MM.1S (cell line): ENCODE results near the gene GABRB3.

Source experiments
- DNase-seq: peaks from one replicate; pipeline ENCODE4 v3.0.0-alpha.2; 2015
- H2AFZ ChIP-seq: fragments of 300-600 bp; sonication (generic); 2 replicates; pipeline ENCODE4 v1.6.0; 2016; ENCODE audit warnings: antibody characterized with exemption, low read length
- H3F3A ChIP-seq: fragments of 300-600 bp; sonication (generic); 2 replicates; pipeline ENCODE4 v1.6.1; 2016; ENCODE audit warnings: mild to moderate bottlenecking, antibody characterized with exemption, low read length, moderate library complexity, mixed read lengths; ENCODE audit not compliant: insufficient read depth
- H3K27ac ChIP-seq: fragments of 300-600 bp; sonication (generic); 2 replicates; pipeline ENCODE4 v1.5.1; 2016; ENCODE audit warnings: mild to moderate bottlenecking, low read length
- H3K27me3 ChIP-seq: fragments of 300-600 bp; sonication (generic); replicated peaks from 2 replicates; pipeline ENCODE4 v1.6.0; 2016; ENCODE audit warnings: low read length; ENCODE audit not compliant: insufficient read depth
- H3K36me3 ChIP-seq: fragments of 300-600 bp; sonication (generic); replicated peaks from 2 replicates; pipeline ENCODE4 v1.6.1; 2016; ENCODE audit warnings: mild to moderate bottlenecking, low read length, mixed read lengths; ENCODE audit not compliant: insufficient read depth
- H3K4me1 ChIP-seq: fragments of 300-600 bp; sonication (generic); 2 replicates; pipeline ENCODE4 v1.6.1; 2016; ENCODE audit warnings: low read length, mixed read lengths
- H3K4me2 ChIP-seq: fragments of 300-600 bp; sonication (generic); 2 replicates; pipeline ENCODE4 v1.6.0; 2016; ENCODE audit warnings: low read depth, low read length
- H3K4me3 ChIP-seq: fragments of 300-600 bp; sonication (generic); 2 replicates; pipeline ENCODE4 v1.5.1; 2016; ENCODE audit warnings: low read length, mixed read lengths
- H3K79me2 ChIP-seq: fragments of 300-600 bp; sonication (generic); 2 replicates; pipeline ENCODE4 v1.6.1; 2016; ENCODE audit warnings: mixed run types, low read length, mixed read lengths
- H3K9ac ChIP-seq: fragments of 300-600 bp; sonication (generic); 2 replicates; pipeline ENCODE4 v1.6.1; 2016; ENCODE audit warnings: low read length, mixed read lengths
- H3K9me2 ChIP-seq: fragments of 300-600 bp; sonication (generic); replicated peaks from 2 replicates; pipeline ENCODE4 v1.6.1; 2016; ENCODE audit warnings: mild to moderate bottlenecking, low read length, mixed read lengths; ENCODE audit not compliant: insufficient read depth
- H3K9me3 ChIP-seq: fragments of 300-600 bp; sonication (generic); replicated peaks from 2 replicates; pipeline ENCODE4 v1.6.1; 2016; ENCODE audit warnings: mild to moderate bottlenecking, low read length, mixed read lengths; ENCODE audit not compliant: insufficient read depth
- H4K20me1 ChIP-seq: fragments of 300-600 bp; sonication (generic); 2 replicates; pipeline ENCODE4 v1.6.1; 2016; ENCODE audit warnings: mild to moderate bottlenecking, low read length, moderate library complexity, mixed read lengths; ENCODE audit not compliant: insufficient read depth
- EZH2 ChIP-seq: fragments of 300-600 bp; sonication (generic); optimal IDR thresholded peaks from 2 replicates; pipeline ENCODE3; 2017; ENCODE audit warnings: low read depth, mild to moderate bottlenecking, antibody characterized with exemption, low read length, mixed read lengths
- EZH2phosphoT487 ChIP-seq: fragments of 300-600 bp; sonication (generic); IDR thresholded peaks from 2 replicates; pipeline ENCODE4 v1.6.1; 2018; ENCODE audit warnings: antibody characterized with exemption, low read length
- TF ChIP-seq, protein P1 (sequence below): fragments of 300-600 bp; sonication (generic); IDR thresholded peaks from 2 replicates; pipeline ENCODE4 v1.5.1; 2016; ENCODE audit warnings: antibody characterized with exemption, low read length, mixed read lengths

Gene GABRB3

DNA sequence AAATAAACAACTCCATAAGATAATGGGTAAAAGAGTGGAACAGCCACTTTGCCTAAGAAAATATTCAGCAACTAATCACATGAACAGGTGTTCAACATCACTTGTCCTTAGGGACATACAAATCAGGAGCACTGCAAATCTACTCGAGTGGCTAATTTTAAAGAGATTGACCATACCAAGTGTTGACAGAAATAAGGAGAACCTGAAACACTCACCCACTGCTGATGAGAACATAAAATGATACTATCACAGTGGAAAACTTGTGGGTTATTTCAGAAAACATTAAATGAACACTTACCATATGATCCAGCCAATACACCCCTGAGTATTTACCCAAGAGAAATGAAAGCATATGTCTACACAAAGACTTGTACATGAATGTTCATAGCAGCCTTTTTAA lies 70.5 kb downstream of the GABRB3 start:
- Histone ChIP-seq H2AFZ (no peak overlapping the region), H4K20me1 (no peaks in the 10 kb centered on the region), H3K27me3 (no peaks in the 10 kb centered on the region), H3K4me2 (no peak overlapping the region), H3K79me2 (no peaks in the 10 kb centered on the region), H3K4me3 (no peak overlapping the region), H3K36me3 (no peaks in the 10 kb centered on the region), H3K4me1 (no peaks in the 10 kb centered on the region), H3K9ac (no peak overlapping the region), H3F3A (no peaks in the 10 kb centered on the region), H3K9me3 (0 out of 2 replicates have a peak, but pooled peaks cover 3% of the 10 kb centered on the region), H3K27ac (no peak overlapping the region), H3K9me2 (no peaks in the 10 kb centered on the region)
- TF ChIP-seq EZH2 (no peak), EZH2phosphoT487 (no peak)
- TF ChIP-seq, protein P1, sequence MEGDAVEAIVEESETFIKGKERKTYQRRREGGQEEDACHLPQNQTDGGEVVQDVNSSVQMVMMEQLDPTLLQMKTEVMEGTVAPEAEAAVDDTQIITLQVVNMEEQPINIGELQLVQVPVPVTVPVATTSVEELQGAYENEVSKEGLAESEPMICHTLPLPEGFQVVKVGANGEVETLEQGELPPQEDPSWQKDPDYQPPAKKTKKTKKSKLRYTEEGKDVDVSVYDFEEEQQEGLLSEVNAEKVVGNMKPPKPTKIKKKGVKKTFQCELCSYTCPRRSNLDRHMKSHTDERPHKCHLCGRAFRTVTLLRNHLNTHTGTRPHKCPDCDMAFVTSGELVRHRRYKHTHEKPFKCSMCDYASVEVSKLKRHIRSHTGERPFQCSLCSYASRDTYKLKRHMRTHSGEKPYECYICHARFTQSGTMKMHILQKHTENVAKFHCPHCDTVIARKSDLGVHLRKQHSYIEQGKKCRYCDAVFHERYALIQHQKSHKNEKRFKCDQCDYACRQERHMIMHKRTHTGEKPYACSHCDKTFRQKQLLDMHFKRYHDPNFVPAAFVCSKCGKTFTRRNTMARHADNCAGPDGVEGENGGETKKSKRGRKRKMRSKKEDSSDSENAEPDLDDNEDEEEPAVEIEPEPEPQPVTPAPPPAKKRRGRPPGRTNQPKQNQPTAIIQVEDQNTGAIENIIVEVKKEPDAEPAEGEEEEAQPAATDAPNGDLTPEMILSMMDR: no peak
- DNase-seq: no peak

DNA sequence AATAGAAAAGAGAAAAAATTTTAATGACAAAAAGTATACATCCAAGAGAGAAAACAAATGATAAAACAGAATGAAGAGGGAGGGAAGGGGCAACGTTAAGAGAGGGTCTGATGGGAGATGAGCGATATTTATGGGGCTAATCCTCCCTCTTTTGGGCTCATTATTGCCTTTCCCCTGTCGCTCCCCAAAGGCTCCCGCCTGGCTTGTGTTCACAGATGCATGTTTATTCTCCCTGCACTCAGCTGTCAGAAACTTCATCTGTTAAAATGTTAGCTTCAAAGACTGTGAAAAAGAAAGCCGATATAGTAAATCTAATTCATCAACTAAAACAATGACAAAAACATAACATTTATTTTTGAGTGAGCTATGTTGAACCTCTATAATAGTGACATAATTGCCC lies 74.3 kb downstream of the GABRB3 start:
- TF ChIP-seq, protein P1: no peak
- TF ChIP-seq EZH2 (no peak), EZH2phosphoT487 (no peak)
- DNase-seq: no peak
- Histone ChIP-seq H3K27me3 (no peaks in the 10 kb centered on the region), H3K4me3 (no peak overlapping the region), H3K9me2 (no peaks in the 10 kb centered on the region), H3K4me1 (no peaks in the 10 kb centered on the region), H3K27ac (no peak overlapping the region), H3F3A (no peaks in the 10 kb centered on the region), H3K9me3 (no peaks in the 10 kb centered on the region), H3K4me2 (no peak overlapping the region), H2AFZ (no peak overlapping the region), H3K9ac (no peak overlapping the region), H3K79me2 (no peaks in the 10 kb centered on the region), H3K36me3 (no peaks in the 10 kb centered on the region), H4K20me1 (no peaks in the 10 kb centered on the region)

DNA sequence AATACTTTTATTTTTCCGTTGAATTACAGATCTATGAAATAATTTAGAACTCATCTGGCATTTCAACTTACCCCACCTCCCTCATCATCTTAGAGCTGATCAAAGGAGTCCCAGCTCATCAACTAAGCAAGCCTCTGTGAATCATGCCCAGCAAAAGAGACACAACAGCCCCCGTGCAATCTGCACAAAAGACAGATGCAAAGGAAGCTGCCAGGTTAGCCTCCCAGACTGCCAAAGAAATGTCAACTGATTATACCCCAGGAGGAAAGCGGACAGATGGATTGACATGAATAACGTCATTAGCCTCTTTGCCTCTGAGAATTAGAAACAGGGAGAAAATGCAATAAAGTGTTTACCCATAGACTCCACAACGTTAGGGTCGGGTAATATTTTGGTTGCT lies 75.0 kb downstream of the GABRB3 start:
- Histone ChIP-seq H3K79me2 (no peaks in the 10 kb centered on the region), H3K9me2 (no peaks in the 10 kb centered on the region), H3K27me3 (no peaks in the 10 kb centered on the region), H3F3A (no peaks in the 10 kb centered on the region), H4K20me1 (no peaks in the 10 kb centered on the region), H3K4me3 (no peak overlapping the region), H3K27ac (no peak overlapping the region), H3K4me2 (no peak overlapping the region), H3K9ac (no peak overlapping the region), H2AFZ (no peak overlapping the region), H3K9me3 (no peaks in the 10 kb centered on the region), H3K4me1 (no peaks in the 10 kb centered on the region), H3K36me3 (no peaks in the 10 kb centered on the region)
- no peak for DNase-seq
- TF ChIP-seq EZH2phosphoT487 (no peak), EZH2 (no peak)
- TF ChIP-seq, protein P1: no peak
